ENCODE data around the gene SMIM23.

GRCh38 chr5:171744882-171745281 is 40.7 kb upstream of the SMIM23 start:
- TF ChIP-seq CTCF (IDR thresholded peaks at IDR 0.05; ENCODE audit: insufficient read depth, low read length) (no peak), GABPA (IDR thresholded peaks at IDR 0.05; ENCODE audit: low read depth) (no peak), POLR2AphosphoS5 (IDR thresholded peaks at IDR 0.05; ENCODE audit: low read depth) (no peak)

All from HL-60 (cell line).